Neural cell (in vitro differentiated cells): ENCODE results near the gene ARHGAP24.

Experiments used
- POLR2AphosphoS5 ChIP-seq: IDR thresholded peaks from 2 replicates; pipeline ENCODE4 v1.6.1; 2012
- TF ChIP-seq, protein P1 (sequence below): fragments of 450-650 bp; IDR thresholded peaks from 2 replicates; pipeline ENCODE4 v1.5.1; 2014; ENCODE audit warnings: antibody characterized with exemption, mild to moderate bottlenecking, moderate library complexity; ENCODE audit not compliant: poor library complexity, severe bottlenecking

- TF ChIP-seq POLR2AphosphoS5, result no peak
- TF ChIP-seq, protein P1, sequence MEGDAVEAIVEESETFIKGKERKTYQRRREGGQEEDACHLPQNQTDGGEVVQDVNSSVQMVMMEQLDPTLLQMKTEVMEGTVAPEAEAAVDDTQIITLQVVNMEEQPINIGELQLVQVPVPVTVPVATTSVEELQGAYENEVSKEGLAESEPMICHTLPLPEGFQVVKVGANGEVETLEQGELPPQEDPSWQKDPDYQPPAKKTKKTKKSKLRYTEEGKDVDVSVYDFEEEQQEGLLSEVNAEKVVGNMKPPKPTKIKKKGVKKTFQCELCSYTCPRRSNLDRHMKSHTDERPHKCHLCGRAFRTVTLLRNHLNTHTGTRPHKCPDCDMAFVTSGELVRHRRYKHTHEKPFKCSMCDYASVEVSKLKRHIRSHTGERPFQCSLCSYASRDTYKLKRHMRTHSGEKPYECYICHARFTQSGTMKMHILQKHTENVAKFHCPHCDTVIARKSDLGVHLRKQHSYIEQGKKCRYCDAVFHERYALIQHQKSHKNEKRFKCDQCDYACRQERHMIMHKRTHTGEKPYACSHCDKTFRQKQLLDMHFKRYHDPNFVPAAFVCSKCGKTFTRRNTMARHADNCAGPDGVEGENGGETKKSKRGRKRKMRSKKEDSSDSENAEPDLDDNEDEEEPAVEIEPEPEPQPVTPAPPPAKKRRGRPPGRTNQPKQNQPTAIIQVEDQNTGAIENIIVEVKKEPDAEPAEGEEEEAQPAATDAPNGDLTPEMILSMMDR, result no peak
These were observed 135.5 kb downstream of the ARHGAP24 start for GRCh38 chr4:85610450-85610849.
